IPS-15b (cell line): ENCODE measurements around the gene PUS10.
"Not testable (repeated sequence)": the region's sequence is repeated elsewhere in the genome, so short reads cannot be mapped to it uniquely, and the experiment has no call there.

ENCODE experiments used
- H3K27me3 ChIP-seq: one replicate; pipeline ENCODE4 v1.6.1; 2013; ENCODE audit warnings: low read length; ENCODE audit not compliant: control insufficient read depth, insufficient read depth
- H3K36me3 ChIP-seq: one replicate; pipeline ENCODE4 v1.6.1; 2013; ENCODE audit warnings: low read length; ENCODE audit not compliant: control insufficient read depth, insufficient read depth
- H3K4me1 ChIP-seq: one replicate; pipeline ENCODE4 v1.6.1; 2013; ENCODE audit warnings: mild to moderate bottlenecking, low read length; ENCODE audit not compliant: control insufficient read depth, insufficient read depth
- H3K4me3 ChIP-seq: one replicate; pipeline ENCODE4 v1.5.1; 2013; ENCODE audit warnings: low read depth, low read length
- H3K9ac ChIP-seq: one replicate; pipeline ENCODE4 v1.6.1; 2013; ENCODE audit warnings: low read depth, mild to moderate bottlenecking, low read length
- H3K9me3 ChIP-seq: one replicate; pipeline ENCODE4 v1.6.1; 2013; ENCODE audit warnings: mild to moderate bottlenecking, low read length; ENCODE audit not compliant: control insufficient read depth, insufficient read depth

The PUS10 gene

DNA sequence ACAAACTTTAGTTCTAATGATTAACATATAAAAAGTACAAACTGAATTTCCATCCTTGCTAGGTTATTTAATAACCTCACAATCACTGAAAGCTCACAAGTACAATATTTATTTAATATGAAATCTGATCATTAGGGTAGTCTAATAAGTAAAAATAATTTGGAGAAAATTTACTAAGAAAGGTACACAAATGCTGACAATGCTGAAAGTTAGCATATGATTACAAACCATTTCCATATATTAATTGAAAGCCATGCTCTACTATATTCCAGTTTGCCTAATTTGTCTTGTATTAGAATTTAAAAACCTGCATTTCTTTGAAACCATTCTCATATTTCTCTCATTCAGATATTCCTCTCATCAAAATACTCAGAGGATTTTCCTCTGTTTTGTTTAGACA is 8.7 kb downstream of the PUS10 start:
- no peaks in the 10 kb centered on the region for H3K27me3 ChIP-seq
- H3K9ac ChIP-seq, result no peak overlapping the region
- H3K9me3 ChIP-seq, result no peaks in the 10 kb centered on the region
- H3K36me3 ChIP-seq, result no peaks in the 10 kb centered on the region
- no peaks in the 10 kb centered on the region for H3K4me1 ChIP-seq
- H3K4me3 ChIP-seq, result no peak overlapping the region

DNA sequence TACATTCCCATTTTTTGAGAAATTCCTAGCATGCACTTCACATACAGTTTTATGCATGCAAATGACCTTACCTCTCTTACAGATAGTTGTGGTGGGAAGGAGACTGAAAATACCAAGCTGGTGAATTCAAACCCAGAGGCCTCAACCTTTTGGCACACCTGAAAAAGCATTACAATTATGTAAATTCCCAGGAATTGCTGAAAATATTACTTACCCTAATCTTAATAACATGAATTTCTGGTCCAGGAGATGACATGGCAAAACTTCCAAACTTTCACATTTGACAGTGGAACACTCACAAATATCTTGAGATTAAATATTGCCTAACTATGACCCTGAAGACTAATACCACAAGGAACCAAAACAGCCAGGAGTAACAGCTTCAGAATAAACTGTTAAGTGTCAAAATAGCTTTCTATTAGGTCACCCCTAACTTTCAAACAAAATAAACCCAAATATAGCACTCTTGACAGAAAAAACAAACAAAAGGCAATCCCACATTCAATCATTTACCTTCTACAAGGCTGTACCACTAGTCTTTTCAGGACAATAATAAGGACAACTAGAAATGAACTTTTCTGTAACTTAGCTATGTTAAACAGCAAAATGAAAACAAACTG is 11.5 kb downstream of the PUS10 start:
- Histone ChIP-seq H3K9ac (no peak overlapping the region), H3K4me3 (no peak overlapping the region)

GRCh38 chr2:61005736-61006135 is 12.3 kb downstream of the PUS10 start:
- Histone ChIP-seq H3K36me3 (no peaks in the 10 kb centered on the region), H3K27me3 (no peaks in the 10 kb centered on the region), H3K9ac (no peak overlapping the region), H3K9me3 (no peaks in the 10 kb centered on the region), H3K4me1 (no peaks in the 10 kb centered on the region), H3K4me3 (no peak overlapping the region)

More for the DNA sequence above, 11.5 kb downstream of the PUS10 start:
- Histone ChIP-seq H3K36me3 (no peaks in the 10 kb centered on the region), H3K4me1 (no peaks in the 10 kb centered on the region), H3K27me3 (no peaks in the 10 kb centered on the region), H3K9me3 (no peaks in the 10 kb centered on the region)

DNA sequence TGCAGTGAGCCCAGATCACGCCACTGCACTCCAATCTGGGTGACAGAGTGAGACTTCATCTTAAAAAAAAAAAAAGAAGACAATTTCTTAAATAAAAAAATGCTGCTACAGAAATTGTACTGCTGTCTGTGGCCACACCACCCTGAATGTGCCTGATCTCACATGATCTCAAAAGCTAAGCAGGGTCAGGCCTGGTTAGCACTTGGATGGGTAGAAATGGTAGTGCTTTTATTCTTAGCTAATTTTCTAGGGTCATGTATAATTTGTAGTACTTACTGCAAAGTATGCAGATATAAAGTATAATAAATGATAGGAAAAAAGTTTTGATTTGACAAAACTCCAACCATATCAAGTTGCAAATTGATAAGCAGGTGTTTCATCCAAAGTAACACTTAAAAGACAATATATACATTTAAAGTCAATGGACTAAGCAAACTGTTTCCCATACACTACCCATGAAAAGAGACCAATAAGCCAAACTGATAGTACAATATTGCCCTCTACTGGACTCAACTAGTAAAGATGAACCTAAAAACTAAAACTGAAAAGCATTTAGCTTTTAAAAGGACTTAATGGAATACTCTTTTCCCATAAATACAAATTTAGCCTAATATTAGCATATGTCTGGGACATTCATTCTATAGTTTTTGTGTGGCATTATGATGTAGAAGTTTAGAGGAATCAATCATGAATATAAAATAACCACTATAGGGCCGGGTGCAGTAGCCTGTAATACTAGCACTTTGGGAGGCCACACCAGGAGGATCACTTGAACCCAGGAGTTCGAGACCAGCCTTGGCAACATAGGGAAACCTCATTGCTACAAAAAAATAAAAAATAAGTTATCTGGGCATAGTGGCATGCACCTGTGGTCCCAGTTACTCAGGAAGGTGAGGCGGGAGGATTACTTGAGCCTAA is 19.2 kb downstream of the PUS10 start:
- no peaks in the 10 kb centered on the region for H3K36me3 ChIP-seq
- H3K27me3 ChIP-seq, result no peaks in the 10 kb centered on the region
- H3K4me3 ChIP-seq, result no peak overlapping the region
- no peak overlapping the region for H3K9ac ChIP-seq
- H3K9me3 ChIP-seq, result no peaks in the 10 kb centered on the region
- no peaks in the 10 kb centered on the region for H3K4me1 ChIP-seq

DNA sequence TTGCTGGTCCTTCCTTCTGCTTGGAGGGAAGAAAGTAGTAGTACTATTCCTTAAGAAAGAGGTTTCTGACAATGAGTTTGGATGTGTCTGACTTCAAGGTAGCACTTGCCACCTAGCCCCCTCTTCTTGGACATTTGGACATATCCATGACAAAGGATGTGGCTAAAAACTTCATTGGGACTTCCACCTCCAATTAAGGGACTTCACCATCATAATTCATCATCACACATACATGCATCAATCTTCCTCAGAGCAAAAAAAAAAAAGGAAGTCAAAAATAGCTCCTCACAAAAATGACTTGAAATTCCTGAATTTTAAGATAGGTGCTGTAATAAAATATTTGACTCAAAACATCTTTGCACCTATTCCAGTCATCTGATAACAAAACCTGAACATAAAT is 23.9 kb downstream of the PUS10 start:
- no peaks in the 10 kb centered on the region for H3K27me3 ChIP-seq
- no peak overlapping the region for H3K9ac ChIP-seq
- no peaks in the 10 kb centered on the region for H3K36me3 ChIP-seq
- peaks cover 8% of the 10 kb centered on the region for H3K9me3 ChIP-seq
- no peaks in the 10 kb centered on the region for H3K4me1 ChIP-seq
- no peak overlapping the region for H3K4me3 ChIP-seq

GRCh38 chr2:60992985-60993392 is 25.1 kb downstream of the PUS10 start:
- no peaks in the 10 kb centered on the region for H3K36me3 ChIP-seq
- H3K9ac ChIP-seq, result no peak overlapping the region
- H3K4me1 ChIP-seq, result no peaks in the 10 kb centered on the region
- no peaks in the 10 kb centered on the region for H3K27me3 ChIP-seq
- peaks cover 8% of the 10 kb centered on the region for H3K9me3 ChIP-seq
- H3K4me3 ChIP-seq, result no peak overlapping the region

GRCh38 chr2:60991644-60992043 is 26.4 kb downstream of the PUS10 start:
- Histone ChIP-seq H3K4me1 (no peaks in the 10 kb centered on the region), H3K36me3 (no peaks in the 10 kb centered on the region), H3K4me3 (no peak overlapping the region), H3K27me3 (no peaks in the 10 kb centered on the region), H3K9ac (no peak overlapping the region), H3K9me3 (peaks cover 8% of the 10 kb centered on the region)

DNA sequence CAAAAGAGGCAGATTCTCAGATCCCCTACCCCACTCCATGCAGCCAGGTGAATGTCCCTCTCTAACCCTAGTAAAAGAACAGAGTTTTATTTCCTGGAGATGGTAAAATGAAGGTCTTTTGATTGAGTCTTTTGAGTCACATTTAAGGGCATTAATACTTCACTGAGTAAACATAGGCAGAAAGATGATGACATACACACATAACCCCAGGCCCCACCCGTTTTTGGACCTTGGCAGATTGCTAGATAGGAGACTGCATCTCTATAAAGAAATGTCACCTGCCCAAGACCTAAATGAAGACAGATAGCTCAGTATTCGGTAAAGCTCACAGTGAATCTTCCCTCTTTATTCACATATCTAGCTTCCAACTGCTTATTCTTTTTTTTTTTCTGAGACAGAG is 28.8 kb downstream of the PUS10 start:
- Histone ChIP-seq H3K9me3 (peaks cover 8% of the 10 kb centered on the region), H3K9ac (no peak overlapping the region), H3K36me3 (no peaks in the 10 kb centered on the region), H3K4me1 (no peaks in the 10 kb centered on the region), H3K4me3 (no peak overlapping the region), H3K27me3 (no peaks in the 10 kb centered on the region)

DNA sequence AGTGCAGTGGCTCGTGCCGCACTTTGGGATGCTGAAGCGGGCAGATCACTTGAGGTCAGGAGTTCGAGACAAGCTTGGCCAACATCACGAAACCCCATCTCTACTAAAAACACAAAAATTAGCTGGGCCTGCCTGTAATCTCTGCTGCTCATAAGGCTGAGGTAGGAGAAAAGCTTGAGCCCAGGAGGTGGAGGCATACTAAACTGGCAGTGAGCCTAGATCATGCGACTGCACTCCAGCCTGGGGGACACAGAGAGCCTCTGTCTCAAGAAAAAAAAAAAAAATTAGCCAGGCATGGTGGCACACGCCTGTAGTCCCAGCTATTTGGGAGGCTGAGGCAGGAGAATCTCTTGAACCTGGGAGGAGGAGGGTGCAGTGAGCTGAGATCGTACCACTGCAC is 30.4 kb downstream of the PUS10 start:
- not testable (repeated sequence) for H3K4me3 ChIP-seq, H3K9ac ChIP-seq, H3K27me3 ChIP-seq, H3K4me1 ChIP-seq, H3K36me3 ChIP-seq, H3K9me3 ChIP-seq

DNA sequence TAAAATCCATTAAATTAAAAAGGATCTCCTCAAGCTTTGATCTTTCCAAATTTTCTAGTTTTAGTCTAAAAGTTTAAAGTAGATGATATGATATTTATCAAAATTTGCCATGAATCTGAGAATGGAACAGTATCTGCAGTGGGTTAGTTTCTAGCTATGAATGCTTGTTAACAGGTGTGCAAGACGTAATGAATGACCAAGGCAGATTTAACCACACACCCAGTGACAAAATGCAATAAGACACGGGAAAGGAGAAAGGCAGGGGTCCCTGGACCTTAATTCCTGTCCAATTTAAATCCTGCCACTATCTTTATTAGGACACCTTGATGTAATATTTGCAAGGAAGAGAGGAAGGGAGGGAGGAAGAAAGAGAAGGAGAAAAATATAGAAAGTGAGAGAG is 31.0 kb downstream of the PUS10 start:
- no peaks in the 10 kb centered on the region for H3K36me3 ChIP-seq
- no peak overlapping the region for H3K9ac ChIP-seq
- H3K27me3 ChIP-seq, result no peaks in the 10 kb centered on the region
- H3K9me3 ChIP-seq, result peaks cover 6% of the 10 kb centered on the region
- H3K4me3 ChIP-seq, result no peak overlapping the region
- no peaks in the 10 kb centered on the region for H3K4me1 ChIP-seq

DNA sequence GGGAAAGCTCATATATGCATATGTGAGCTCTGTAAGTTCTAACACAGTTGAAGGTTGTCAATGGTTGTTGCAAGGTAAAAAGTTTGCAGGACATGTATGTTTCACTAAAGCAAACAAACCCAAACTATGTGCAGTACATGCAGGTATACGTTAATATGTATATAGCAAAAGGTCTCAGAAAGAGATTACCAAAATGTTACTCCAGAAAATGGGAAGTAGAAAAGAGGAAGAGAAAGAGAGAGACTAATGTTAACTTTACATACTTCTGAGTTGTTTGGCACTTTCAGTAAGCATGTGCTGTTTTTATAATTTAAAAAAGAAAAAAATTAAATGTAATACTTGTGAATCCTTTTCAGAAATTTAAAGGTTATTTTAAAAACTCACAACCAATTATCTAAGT is 33.3 kb downstream of the PUS10 start:
- Histone ChIP-seq H3K36me3 (no peaks in the 10 kb centered on the region), H3K9me3 (no peaks in the 10 kb centered on the region), H3K27me3 (no peaks in the 10 kb centered on the region), H3K4me3 (no peak overlapping the region), H3K4me1 (no peaks in the 10 kb centered on the region), H3K9ac (no peak overlapping the region)

DNA sequence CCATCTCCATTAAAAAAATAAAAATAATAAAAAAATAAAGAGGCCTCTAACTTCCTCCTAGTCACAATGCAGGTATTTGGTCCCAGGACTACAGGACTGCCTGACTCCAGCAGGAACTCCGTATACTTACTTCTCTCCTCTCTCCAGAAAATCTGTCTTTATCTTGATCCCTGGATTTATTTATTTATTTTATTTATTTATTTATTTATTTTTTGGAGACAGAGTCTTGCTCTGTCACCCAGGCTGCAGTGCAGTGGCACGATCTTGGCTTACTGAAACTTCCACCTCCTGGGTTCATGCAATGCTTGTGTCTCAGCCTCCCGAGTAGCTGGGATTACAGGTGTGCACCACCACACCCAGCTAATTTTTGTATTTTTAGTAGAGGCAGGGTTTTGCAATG is 36.0 kb downstream of the PUS10 start:
- H3K4me1 ChIP-seq, H3K27me3 ChIP-seq: not testable (repeated sequence)

More for the DNA sequence above, 36.0 kb downstream of the PUS10 start:
- H3K4me3 ChIP-seq, H3K9me3 ChIP-seq, H3K36me3 ChIP-seq, H3K9ac ChIP-seq: not testable (repeated sequence)
